Measurements from ENCODE around the gene NBEA.

Gene NBEA

GRCh38 chr13:35478271-35479037 is 536.4 kb downstream of the NBEA start:
- DNase-seq = no peak

GRCh38 chr13:35479038-35479492 is 537.0 kb downstream of the NBEA start:
- DNase-seq = no peak

- DNase-seq = no peak
Observed at GRCh38 chr13:35479706-35480105, 537.6 kb downstream of the NBEA start.

GRCh38 chr13:35480346-35480745 is 538.3 kb downstream of the NBEA start:
- DNase-seq = no peak

- no peak for DNase-seq
Observed at GRCh38 chr13:35481777-35482176, 539.7 kb downstream of the NBEA start.

- no peak for DNase-seq
Observed at GRCh38 chr13:35482527-35482926, 540.5 kb downstream of the NBEA start.

- DNase-seq = no peak
Observed at GRCh38 chr13:35483761-35484160, 541.7 kb downstream of the NBEA start.

- DNase-seq = no peak
Observed at GRCh38 chr13:35484384-35484783, 542.3 kb downstream of the NBEA start.

- DNase-seq = no peak
Observed at GRCh38 chr13:35485424-35485823, 543.4 kb downstream of the NBEA start.

GRCh38 chr13:35489050-35489449 is 547.0 kb downstream of the NBEA start:
- no peak for DNase-seq

- no peak for DNase-seq
Observed at GRCh38 chr13:35496006-35496405, 553.9 kb downstream of the NBEA start.

GRCh38 chr13:35496761-35497386 is 554.8 kb downstream of the NBEA start:
- no peak for DNase-seq

- DNase-seq = no peak
Observed at GRCh38 chr13:35498231-35498630, 556.2 kb downstream of the NBEA start.

- DNase-seq = no peak
Observed at GRCh38 chr13:35499196-35499662, 557.2 kb downstream of the NBEA start.

GRCh38 chr13:35499676-35500075 is 557.6 kb downstream of the NBEA start:
- no peak for DNase-seq

GRCh38 chr13:35500144-35500543 is 558.1 kb downstream of the NBEA start:
- no peak for DNase-seq

- DNase-seq = no peak
Observed at GRCh38 chr13:35501661-35502235, 559.7 kb downstream of the NBEA start.

- DNase-seq = no peak
Observed at GRCh38 chr13:35502456-35502855, 560.4 kb downstream of the NBEA start.

GRCh38 chr13:35512271-35512920 is 570.3 kb downstream of the NBEA start:
- DNase-seq = no peak

- no peak for DNase-seq
Observed at GRCh38 chr13:35514061-35514477, 572.0 kb downstream of the NBEA start.

GRCh38 chr13:35514801-35515502 is 572.9 kb downstream of the NBEA start:
- DNase-seq = no peak

GRCh38 chr13:35518337-35518946 is 576.4 kb downstream of the NBEA start:
- no peak for DNase-seq

Measured in CD4-positive, alpha-beta T cell treated with Interferon alpha-2 for 1 hour (primary cell).